Trophoblast cell (in vitro differentiated cells and primary cell): ENCODE data around the gene RNF208.

Experiments
- DNase-seq, 2 donors: peaks; one replicate each; pipeline ENCODE4 v3.0.0-alpha.2; 2016
- H2AFZ ChIP-seq: 2 replicates; pipeline ENCODE4 v1.6.1; 2013; ENCODE audit warnings: low read length, moderate library complexity, mild to moderate bottlenecking; ENCODE audit not compliant: insufficient read depth, poor library complexity
- H2AK5ac ChIP-seq: 2 replicates; pipeline ENCODE4 v1.6.1; 2013; ENCODE audit warnings: mild to moderate bottlenecking, low read length
- H2BK120ac ChIP-seq: 2 replicates; pipeline ENCODE4 v1.6.1; 2013; ENCODE audit warnings: low read length, mild to moderate bottlenecking, moderate library complexity; ENCODE audit not compliant: insufficient read depth, poor library complexity
- H2BK12ac ChIP-seq: 2 replicates; pipeline ENCODE4 v1.6.1; 2013; ENCODE audit warnings: mild to moderate bottlenecking, low read length, moderate library complexity
- H2BK5ac ChIP-seq: 2 replicates; pipeline ENCODE4 v1.6.1; 2013; ENCODE audit warnings: low read length, low read depth, moderate library complexity, mild to moderate bottlenecking; ENCODE audit not compliant: poor library complexity
- H3K14ac ChIP-seq: 2 replicates; pipeline ENCODE4 v1.6.1; 2013; ENCODE audit warnings: mild to moderate bottlenecking, low read length
- H3K18ac ChIP-seq: 2 replicates; pipeline ENCODE4 v1.6.1; 2013; ENCODE audit warnings: mild to moderate bottlenecking, low read length
- H3K23ac ChIP-seq: 2 replicates; pipeline ENCODE4 v1.6.1; 2013; ENCODE audit warnings: low read length
- H3K27ac ChIP-seq: 2 replicates; pipeline ENCODE4 v1.5.1; 2013; ENCODE audit warnings: low read depth, mild to moderate bottlenecking, inconsistent platforms, low read length, moderate library complexity
- H3K27me3 ChIP-seq: 2 replicates; pipeline ENCODE4 v1.6.1; 2013; ENCODE audit warnings: inconsistent platforms, mild to moderate bottlenecking, low read length, moderate library complexity; ENCODE audit not compliant: insufficient read depth
- H3K36me3 ChIP-seq, 2 experiments: 1 replicate in 1 of 2; 2 replicates in 1 of 2; pipeline ENCODE4 v1.6.1; 2013; ENCODE audit warnings: low read length in 2 of 2, mild to moderate bottlenecking in 2 of 2, moderate library complexity in 1 of 2; ENCODE audit not compliant: insufficient read depth in 2 of 2, control insufficient read depth in 1 of 2
- H3K4ac ChIP-seq: 2 replicates; pipeline ENCODE4 v1.6.1; 2013; ENCODE audit warnings: low read depth, mild to moderate bottlenecking, low read length, moderate library complexity
- H3K4me1 ChIP-seq, 2 experiments: 1 replicate in 1 of 2; 2 replicates in 1 of 2; pipeline ENCODE4 v1.6.1; 2013; ENCODE audit warnings: low read length in 2 of 2, mild to moderate bottlenecking in 2 of 2, moderate library complexity in 1 of 2; ENCODE audit not compliant: insufficient read depth in 2 of 2, control insufficient read depth in 1 of 2
- H3K4me2 ChIP-seq: 2 replicates; pipeline ENCODE4 v1.6.1; 2013; ENCODE audit warnings: inconsistent platforms, mild to moderate bottlenecking, low read length, moderate library complexity
- H3K4me3 ChIP-seq: 2 replicates; pipeline ENCODE4 v1.5.1; 2013; ENCODE audit warnings: mild to moderate bottlenecking, low read depth, low read length, inconsistent platforms
- H3K79me1 ChIP-seq: one replicate; pipeline ENCODE4 v1.6.1; 2013; ENCODE audit warnings: low read length
- H3K79me2 ChIP-seq: 2 replicates; pipeline ENCODE4 v1.6.1; 2013; ENCODE audit warnings: low read length, mild to moderate bottlenecking; ENCODE audit not compliant: control insufficient read depth, insufficient read depth, poor library complexity
- H3K9ac ChIP-seq: 2 replicates; pipeline ENCODE4 v1.6.1; 2013; ENCODE audit warnings: mild to moderate bottlenecking, low read length
- H3K9me3 ChIP-seq: 2 replicates; pipeline ENCODE4 v1.6.1; 2013; ENCODE audit warnings: low read depth, mild to moderate bottlenecking, control low read depth, inconsistent platforms, low read length; ENCODE audit not compliant: insufficient read depth
- H4K12ac ChIP-seq: 2 replicates; pipeline ENCODE4 v1.6.1; 2013; ENCODE audit warnings: low read depth, mild to moderate bottlenecking, low read length, moderate library complexity
- H4K8ac ChIP-seq: 2 replicates; pipeline ENCODE4 v1.6.1; 2013; ENCODE audit warnings: low read depth, mild to moderate bottlenecking, low read length, moderate library complexity
- H4K91ac ChIP-seq: one replicate; pipeline ENCODE4 v1.6.1; 2013; ENCODE audit warnings: low read depth, mild to moderate bottlenecking, low read length, moderate library complexity
- WGBS: extraction: QIAGEN DNeasy Blood & Tissue Kit; methylation state at CpG from one replicate; pipeline ENCODE4 v1.1.7; 2013; ENCODE audit warnings: missing lambda C conversion rate; ENCODE audit not compliant: insufficient read length, insufficient coverage; ENCODE audit errors: extremely low coverage; 5-methylcytosine and 5-hydroxymethylcytosine counted together

Gene RNF208

DNA sequence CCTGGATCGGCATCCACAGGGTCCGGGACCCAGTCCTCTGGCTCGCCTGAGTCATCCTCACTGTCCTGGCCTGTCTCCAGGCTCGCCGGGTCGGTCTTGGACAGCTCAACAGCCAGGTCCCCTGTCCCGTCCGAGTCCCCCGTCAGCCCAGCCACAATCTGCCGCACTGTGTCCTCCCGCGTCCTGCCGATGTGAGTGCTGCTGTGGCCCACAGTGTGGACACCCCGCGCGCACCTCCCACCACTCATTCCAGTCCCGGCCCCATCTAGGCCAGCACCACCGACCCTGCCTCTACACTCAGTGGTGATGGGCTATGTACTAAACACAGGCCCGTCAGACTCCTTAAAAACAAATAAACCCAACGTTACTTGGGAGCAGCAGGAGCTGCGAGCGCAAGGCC, 40.4 kb downstream of the RNF208 start:
- Histone ChIP-seq H2AK5ac (no peak overlapping the region), H3K27ac (no peak overlapping the region), H3K18ac (no peak overlapping the region), H4K12ac (no peak overlapping the region), H4K91ac (no peak overlapping the region), H3K27me3 (no peaks in the 10 kb centered on the region), H3K4me3 (no peak overlapping the region), H2BK120ac (no peak overlapping the region), H3K36me3 (peaks cover 75 to 83% of the 10 kb centered on the region in 2 experiments), H3K4me2 (no peak overlapping the region), H4K8ac (no peak overlapping the region), H3K4me1 (peaks cover 0 to 3% of the 10 kb centered on the region in 2 experiments), H3K79me1 (no peaks in the 10 kb centered on the region), H3K9me3 (peaks cover 2% of the 10 kb centered on the region), H2BK5ac (no peak overlapping the region), H3K4ac (no peak overlapping the region), H3K14ac (no peak overlapping the region), H3K23ac (no peak overlapping the region), H3K9ac (no peak overlapping the region), H3K79me2 (no peaks in the 10 kb centered on the region), H2BK12ac (no peak overlapping the region), H2AFZ (no peak overlapping the region)
- no peak for DNase-seq
- no CpG with 5 or more reads among the region's 22 CpGs for WGBS

DNA sequence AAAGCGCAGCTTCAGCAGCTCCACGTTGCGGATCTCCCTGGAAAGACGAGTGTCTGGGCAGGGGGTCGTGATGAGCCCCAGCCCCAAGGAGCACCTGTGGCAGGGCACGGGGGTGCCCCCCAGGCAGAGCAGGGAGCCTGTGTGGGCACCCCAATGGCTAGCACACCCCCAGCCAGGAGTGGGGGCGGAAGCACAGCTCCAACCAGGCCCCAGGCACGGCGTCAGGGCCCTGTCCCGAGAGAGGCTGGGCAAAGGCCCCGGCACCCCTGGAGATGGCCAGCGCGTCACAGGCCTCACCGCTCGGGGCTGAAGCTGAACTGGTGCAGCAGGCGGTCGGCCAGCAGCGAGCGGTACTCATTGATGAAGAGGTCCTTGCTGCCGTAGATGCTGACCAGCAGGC, 41.5 kb downstream of the RNF208 start:
- no peak overlapping the region for H2AK5ac ChIP-seq
- no peak overlapping the region for H3K18ac ChIP-seq
- H2AFZ ChIP-seq, result no peak overlapping the region
- DNase-seq, result no peak
- peaks cover 63 to 71% of the 10 kb centered on the region in 2 experiments for H3K36me3 ChIP-seq
- no peak overlapping the region for H2BK120ac ChIP-seq
- no peak overlapping the region for H4K8ac ChIP-seq
- H3K9ac ChIP-seq, result no peak overlapping the region
- no peaks in the 10 kb centered on the region for H3K79me1 ChIP-seq
- H2BK12ac ChIP-seq, result no peak overlapping the region
- H3K23ac ChIP-seq, result no peak overlapping the region
- WGBS, result no CpG with 5 or more reads among the region's 20 CpGs
- peaks cover 0 to 3% of the 10 kb centered on the region in 2 experiments for H3K4me1 ChIP-seq
- no peak overlapping the region for H3K4me2 ChIP-seq
- no peaks in the 10 kb centered on the region for H3K27me3 ChIP-seq
- H3K4ac ChIP-seq, result no peak overlapping the region
- no peaks in the 10 kb centered on the region for H3K79me2 ChIP-seq
- no peak overlapping the region for H4K12ac ChIP-seq
- H3K4me3 ChIP-seq, result no peak overlapping the region
- no peak overlapping the region for H2BK5ac ChIP-seq
- no peak overlapping the region for H3K14ac ChIP-seq
- H4K91ac ChIP-seq, result no peak overlapping the region
- H3K27ac ChIP-seq, result no peak overlapping the region
- H3K9me3 ChIP-seq, result peaks cover 5% of the 10 kb centered on the region

DNA sequence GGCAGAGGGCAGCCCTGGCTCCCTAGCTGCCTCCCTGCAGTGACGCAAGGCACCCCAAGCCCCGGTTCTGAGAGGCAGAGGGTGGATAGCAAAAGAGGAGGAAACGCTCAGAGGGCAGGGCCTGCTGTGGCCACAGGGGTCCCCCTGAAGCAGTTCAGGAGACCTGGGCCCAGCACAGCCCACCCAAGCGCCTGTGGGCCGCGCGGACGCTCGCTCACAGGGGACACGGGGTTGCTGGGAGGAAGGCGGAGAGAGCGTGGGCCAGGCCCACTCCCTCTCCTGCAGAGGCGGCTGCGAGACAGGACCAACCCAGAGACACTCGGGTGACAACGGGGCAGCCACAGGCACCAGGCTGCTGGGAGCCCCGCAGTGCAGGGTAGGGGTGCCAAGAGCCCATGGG, 42.3 kb downstream of the RNF208 start:
- Histone ChIP-seq H4K8ac (no peak overlapping the region), H4K91ac (no peak overlapping the region), H3K79me1 (no peaks in the 10 kb centered on the region), H3K4me3 (no peak overlapping the region), H2AK5ac (no peak overlapping the region), H3K79me2 (no peaks in the 10 kb centered on the region), H3K27me3 (no peaks in the 10 kb centered on the region), H3K14ac (no peak overlapping the region), H3K9me3 (peaks cover 3% of the 10 kb centered on the region), H2AFZ (no peak overlapping the region), H3K4me1 (peaks cover 0 to 3% of the 10 kb centered on the region in 2 experiments), H4K12ac (no peak overlapping the region), H3K36me3 (peaks cover 56 to 64% of the 10 kb centered on the region in 2 experiments), H2BK12ac (no peak overlapping the region), H3K27ac (no peak overlapping the region), H2BK120ac (no peak overlapping the region), H3K18ac (no peak overlapping the region), H3K9ac (no peak overlapping the region), H3K4ac (no peak overlapping the region), H2BK5ac (no peak overlapping the region), H3K23ac (no peak overlapping the region), H3K4me2 (no peak overlapping the region)
- WGBS, result no CpG with 5 or more reads among the region's 17 CpGs
- DNase-seq, result no peak

DNA sequence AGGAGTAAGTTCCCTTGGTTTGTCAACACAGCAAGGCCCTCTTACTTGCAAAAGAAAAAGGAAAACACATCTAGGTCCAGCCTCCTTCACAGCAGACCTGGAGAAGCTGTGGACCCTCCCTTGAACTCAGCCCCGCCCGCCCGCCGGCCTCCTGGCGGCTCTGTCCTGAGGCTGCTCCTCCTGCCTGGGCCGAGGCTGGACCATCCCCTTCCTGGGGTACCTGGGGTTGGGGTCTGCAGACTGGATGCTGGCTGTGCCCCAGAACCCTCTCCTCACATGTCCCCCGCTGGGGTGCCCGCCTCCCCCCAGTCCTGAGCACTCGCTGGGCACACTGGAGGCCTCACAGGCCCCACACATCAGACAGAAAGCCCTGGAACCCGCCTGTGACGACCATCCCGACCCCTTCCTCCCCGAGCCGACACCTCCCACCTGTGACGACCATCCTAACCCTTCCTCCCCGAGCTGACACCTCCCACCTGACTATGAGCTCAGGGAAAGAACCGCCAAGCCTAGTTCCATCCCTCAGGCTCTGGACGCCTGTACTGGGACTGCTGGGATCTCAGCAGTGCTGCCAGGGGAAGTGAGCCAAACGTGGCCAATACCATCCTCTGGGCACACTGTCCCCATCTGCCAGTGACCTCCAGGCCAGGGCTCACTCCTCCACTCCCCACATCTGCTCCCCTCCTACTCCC, 43.0 kb downstream of the RNF208 start:
- Histone ChIP-seq H3K4me3 (no peak overlapping the region), H2BK12ac (no peak overlapping the region), H2BK5ac (no peak overlapping the region), H3K18ac (no peak overlapping the region), H3K27ac (no peak overlapping the region), H3K4me1 (peaks cover 0 to 3% of the 10 kb centered on the region in 2 experiments), H2AK5ac (no peak overlapping the region), H3K9me3 (peaks cover 3% of the 10 kb centered on the region), H3K14ac (no peak overlapping the region), H4K12ac (no peak overlapping the region), H3K4ac (no peak overlapping the region), H3K79me1 (no peaks in the 10 kb centered on the region), H4K8ac (no peak overlapping the region), H3K27me3 (no peaks in the 10 kb centered on the region), H3K4me2 (no peak overlapping the region), H3K23ac (no peak overlapping the region), H3K9ac (no peak overlapping the region), H2AFZ (no peak overlapping the region), H3K79me2 (no peaks in the 10 kb centered on the region), H2BK120ac (no peak overlapping the region), H4K91ac (no peak overlapping the region), H3K36me3 (peaks cover 50 to 57% of the 10 kb centered on the region in 2 experiments)
- DNase-seq, result no peak
- no CpG with 5 or more reads among the region's 19 CpGs for WGBS
